SW 1271 (cell line): Measurements from ENCODE around the gene FOXN3.

Experiments
- DNase-seq, 2 experiments: peaks; one replicate each; lab custom pipeline; 2025; lab: John Stamatoyannopoulos, UW

The FOXN3 gene

DNA sequence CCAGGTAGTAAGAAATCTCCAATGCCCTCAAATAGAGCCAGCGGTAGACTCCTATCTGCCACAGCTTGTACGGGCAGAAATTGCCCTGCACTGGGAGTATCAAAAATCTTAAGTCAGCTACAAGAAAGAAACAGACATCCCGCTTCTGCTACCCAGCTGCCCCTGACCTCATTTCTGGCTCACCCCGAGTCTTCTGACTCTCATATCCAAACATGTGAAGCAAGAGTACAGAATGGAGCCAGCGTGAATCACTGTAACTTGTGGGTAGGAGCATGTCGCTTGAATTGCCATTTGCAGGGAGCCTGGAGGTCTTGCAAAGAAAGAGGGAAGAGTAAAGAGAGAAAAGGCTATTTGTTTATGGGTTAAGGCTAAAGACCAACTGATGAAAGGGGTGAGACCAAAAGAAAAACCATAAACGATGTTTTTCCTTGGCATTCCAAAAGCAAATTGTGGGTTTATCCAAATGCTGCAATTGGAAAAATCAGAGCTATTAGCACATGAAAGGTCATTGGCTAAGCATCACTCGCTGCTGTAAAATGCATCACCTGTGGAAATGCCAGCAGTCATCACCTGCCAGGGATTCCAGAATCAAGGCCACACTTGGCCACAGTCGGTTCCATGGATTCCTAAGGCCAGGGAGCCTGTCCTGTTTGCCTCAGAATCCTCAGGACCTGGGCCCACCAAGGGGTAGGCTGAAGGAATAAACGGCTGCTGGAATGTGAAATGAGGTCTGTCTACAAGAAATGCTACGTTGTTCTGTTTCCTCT, 86.6 kb downstream of the FOXN3 start:
- DNase-seq, result no peak

DNA sequence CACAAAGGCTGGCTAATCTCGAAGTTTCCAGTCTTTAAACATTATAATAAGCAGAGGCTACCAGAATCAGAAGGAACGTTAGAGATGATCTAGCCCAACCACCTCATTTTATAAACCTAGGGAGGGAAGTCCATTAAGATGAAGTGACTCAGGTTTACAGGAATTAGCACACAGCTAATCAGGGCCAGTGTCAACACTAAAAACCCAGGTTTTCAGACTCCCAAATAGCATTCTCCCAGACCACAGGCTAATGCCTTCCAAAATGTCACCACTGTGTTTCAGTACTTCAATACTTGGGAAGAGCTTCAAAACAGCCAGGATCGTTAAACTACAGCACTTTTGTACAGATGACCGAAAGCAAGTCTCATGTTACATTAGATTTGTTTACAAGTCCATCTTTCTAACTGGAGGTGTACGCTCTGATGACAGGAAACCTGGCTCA, 89.2 kb downstream of the FOXN3 start:
- no peak for DNase-seq

GRCh38 chr14:89325959-89326358, 91.1 kb downstream of the FOXN3 start:
- DNase-seq, result no peak

DNA sequence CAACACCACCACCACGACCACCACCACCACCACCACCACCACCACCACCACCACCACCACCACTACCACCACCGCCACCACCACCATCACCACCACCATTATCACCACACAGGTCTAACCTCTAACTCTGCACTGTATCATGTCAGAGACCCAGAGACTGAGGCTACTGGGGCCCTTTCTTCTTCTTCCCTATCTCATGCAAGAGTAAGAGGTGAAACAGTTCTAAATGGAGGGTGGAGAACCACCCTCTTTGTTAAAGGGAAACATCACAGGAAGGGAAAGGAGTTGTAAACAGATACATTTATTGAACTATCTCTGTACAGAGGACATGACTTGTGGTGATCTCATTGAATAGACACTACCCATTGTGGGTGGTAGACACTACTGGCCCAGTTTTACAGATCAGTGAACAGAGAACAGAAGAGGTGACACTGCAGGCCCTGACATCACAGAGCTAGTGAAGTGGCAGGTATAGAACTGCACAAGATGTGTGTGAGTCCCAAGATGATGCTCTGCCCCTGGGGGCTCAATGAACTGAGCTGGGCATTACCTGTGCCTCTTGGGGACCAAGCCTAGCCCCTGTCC, 91.6 kb downstream of the FOXN3 start:
- DNase-seq, result no peak

GRCh38 chr14:89324501-89325298, 92.3 kb downstream of the FOXN3 start:
- no peak for DNase-seq

GRCh38 chr14:89320381-89321000, 96.5 kb downstream of the FOXN3 start:
- no peak for DNase-seq

- DNase-seq, result no peak
These were observed 97.3 kb downstream of the FOXN3 start for GRCh38 chr14:89319687-89320086.

- no peak for DNase-seq
These were observed 99.9 kb downstream of the FOXN3 start for GRCh38 chr14:89317051-89317691.

DNA sequence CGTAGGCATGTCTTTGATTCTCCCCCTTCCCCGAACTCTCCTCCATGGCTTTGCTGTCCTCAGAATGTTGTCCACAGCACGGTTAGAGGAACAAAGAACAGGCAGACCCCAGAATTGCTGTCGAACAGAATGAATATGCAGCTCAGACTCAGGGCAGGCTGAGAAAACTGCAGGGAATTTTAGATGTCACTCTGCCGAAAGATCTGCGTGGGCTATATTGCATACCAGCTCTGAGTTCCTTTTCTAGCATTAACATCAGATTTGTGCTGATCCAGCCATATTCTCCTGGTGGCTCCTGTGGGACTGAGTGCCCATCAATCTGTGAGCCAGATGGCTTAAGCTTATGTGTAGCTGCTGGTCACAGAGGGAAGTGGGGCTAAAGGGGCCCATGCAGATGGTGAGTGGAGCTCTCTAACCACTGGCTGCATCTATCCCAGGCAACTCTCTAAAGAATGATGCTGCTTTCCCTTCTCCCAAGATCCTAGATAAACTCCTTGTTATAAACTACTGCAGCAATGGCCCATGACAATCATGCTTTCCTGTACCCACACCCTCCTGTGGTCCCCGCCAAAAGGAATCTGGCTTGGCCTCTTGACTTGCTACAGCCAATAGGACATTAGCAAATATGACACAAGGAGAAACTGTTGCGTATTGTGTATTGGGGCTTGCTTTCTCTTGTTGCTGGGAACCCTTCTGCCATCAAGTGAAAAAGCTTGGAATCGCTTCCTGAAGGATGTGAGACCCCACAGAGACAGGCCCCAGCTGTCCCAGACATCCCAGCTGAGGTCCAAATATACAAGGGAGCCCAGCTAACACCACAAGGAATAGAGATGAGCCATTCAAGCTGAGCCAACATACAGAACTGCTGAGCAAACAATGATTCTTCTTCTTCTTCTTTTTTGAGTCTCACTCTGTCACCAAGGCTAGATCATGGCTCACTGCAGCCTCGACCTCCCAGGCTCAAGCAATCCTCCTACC, 101.3 kb downstream of the FOXN3 start:
- DNase-seq, result no peak

GRCh38 chr14:89314274-89314673, 102.8 kb downstream of the FOXN3 start:
- no peak for DNase-seq

DNA sequence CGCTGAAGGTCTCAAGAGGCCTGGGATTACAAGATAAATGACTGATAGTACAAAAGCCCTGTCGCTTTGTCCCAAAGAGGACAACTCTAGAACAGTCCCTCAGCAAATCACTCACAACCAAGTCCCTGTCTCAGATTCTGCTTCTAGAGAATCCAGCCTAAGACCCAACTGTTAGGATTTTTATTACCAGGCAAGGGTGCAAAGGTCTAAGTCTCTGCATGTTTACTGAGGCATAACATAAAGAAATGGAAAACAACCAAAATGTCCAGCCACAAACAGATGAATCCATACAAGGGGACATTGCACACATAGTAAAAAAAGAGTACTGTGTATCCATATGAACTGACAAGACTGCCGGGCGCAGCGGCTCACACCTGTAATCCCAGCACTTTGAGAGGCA, 104.1 kb downstream of the FOXN3 start:
- DNase-seq, result no peak

GRCh38 chr14:89310211-89310610, 106.8 kb downstream of the FOXN3 start:
- no peak for DNase-seq

- DNase-seq, result no peak
These were observed 107.3 kb downstream of the FOXN3 start for GRCh38 chr14:89309670-89310177.

DNA sequence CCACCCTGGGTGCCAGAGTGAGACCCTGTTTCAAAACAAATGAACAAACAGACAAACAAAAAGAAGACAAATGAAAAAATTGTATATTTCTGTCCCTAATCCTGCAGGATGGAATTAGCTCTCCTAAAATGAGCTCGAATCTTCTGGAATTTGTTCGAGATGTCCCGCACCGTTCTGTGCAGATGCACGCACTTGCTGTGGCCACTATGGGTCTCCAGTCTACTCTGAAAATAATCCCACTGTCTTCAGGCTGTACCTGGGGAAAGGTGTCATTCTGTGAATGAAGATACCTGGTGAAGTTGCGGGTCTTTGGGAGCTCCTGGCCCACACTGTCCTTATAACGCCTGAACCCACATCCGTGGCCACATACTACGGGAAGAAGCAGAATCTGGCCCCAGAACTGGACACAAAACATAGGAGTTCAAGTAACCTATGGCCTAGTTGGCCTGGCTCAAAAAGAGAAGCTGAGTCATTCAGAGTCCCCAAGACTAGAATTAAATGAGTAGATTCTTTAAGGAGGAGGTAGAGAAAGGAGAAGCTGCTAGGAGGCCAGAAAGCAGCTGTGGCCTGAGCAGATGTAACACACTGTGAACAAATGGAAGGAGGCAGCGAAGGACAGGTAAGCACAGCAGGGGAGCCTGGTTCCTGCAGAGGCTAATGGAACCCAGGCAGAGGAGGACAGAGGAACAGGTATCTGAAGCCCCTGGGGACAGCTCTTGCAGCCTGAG, 108.6 kb downstream of the FOXN3 start:
- DNase-seq, result no peak

- no peak for DNase-seq
These were observed 109.6 kb downstream of the FOXN3 start for GRCh38 chr14:89307409-89307808.

DNA sequence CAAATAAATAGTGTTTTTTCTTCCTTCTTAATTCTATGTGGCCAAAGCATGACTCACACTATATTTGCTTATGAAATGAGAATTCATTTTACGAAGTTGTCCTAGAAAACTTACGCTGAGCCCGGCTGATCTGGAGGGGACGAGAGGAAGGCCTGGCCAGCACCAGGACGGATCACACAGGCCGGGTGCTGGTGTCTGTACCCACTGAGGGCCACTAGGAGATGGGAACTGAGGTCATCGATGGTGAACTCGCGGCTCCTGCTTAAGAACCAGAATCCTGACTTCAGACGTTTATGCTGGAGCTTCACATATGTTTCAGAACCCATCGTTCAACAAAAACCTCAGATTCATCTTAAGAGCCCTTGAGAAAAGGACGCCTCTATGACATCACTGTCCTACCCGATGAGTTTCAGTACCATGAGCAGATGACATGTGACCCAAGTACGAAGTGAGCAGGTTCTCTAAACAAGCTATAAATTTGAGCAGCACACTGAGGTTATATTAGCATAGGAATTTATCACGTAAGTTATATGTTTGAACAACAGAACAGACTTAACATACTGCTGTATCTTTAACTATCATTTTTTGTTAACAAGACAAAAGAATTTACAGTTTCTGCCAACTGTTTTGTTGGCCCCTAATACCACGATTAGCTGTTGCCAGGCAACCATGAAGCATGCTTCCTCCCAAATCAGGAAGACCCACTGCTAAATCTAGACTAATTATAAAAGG, 111.9 kb downstream of the FOXN3 start:
- DNase-seq, result no peak

DNA sequence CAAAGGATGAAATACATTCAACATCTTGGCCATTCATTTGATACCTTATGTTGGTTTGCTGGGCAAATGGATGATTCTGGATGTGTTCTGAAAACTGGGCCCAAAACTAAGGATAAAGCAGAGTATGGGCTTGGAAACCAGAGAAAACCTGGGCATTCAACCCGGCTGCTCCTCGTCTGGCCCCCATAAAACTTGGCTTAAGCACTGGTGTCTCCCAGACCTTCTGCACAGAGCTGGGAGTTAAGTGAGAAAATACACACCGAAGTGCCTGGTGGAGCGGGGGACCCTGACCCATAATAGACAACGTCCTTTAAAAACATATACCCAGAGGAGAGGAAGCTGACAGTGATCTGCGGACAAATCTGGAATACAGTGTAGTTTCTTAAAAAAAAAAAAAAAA, 112.5 kb downstream of the FOXN3 start:
- no peak for DNase-seq

DNA sequence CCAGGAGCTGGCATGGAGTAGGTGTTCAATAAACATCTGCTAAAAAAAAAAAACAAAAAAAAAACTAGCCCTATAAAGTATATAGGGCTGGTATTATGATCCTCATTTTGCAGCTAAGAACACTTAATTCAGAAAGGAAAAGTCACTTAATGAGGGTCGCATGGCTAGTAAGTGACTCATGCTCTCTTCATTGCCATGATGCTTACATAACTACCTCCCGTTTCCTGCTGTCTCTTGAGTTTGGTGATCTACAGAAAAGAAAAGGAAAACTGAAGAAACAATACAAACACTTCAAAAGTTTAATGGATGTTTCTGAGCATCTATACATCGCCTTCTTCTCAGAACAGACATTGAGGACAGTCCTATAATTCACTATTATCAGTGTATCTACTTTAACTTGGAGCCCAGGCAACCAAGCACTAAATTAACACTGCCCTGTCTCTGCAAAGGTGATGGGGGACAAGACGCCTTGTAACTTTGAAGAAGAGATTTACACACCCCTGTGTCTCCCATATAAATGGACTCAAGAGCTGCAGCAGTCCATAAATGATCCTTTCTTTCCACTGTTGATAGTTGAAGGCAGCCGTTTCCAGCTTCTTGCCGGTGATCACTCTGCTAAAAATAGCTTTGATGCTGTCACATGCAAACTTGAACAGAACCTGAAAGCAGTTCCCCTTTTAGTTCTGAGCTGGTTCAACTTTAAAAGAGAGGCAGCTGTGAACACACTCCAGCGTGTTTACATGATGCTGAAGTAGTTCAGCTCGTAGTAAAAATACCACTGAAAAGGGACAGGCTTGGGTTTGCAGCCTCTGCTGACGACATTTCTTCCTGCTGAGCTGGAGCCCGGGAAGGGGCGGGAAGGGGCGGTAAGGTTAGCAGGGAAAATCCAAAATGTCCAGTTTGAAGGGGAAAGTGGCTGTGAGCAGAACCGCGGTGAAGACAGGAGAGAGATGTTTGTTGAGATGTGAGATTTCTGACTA, 113.3 kb downstream of the FOXN3 start:
- DNase-seq, result peak in 1 of 2 experiments; percentile 12
